GM18505 (cell line): ENCODE measurements around the gene GDE1.
"Not testable (repeated sequence)": the region's sequence is repeated elsewhere in the genome, so short reads cannot be mapped to it uniquely, and the experiment has no call there.

Experiments
- ATAC-seq: cut with Tn5 transposase; IDR thresholded peaks from one replicate; pipeline ENCODE4 v1.9.1; 2021; ENCODE audit not compliant: unreplicated experiment
- POLR2A ChIP-seq: IDR thresholded peaks from 4 replicates; pipeline ENCODE4 v1.6.1; 2011; ENCODE audit warnings: borderline replicate concordance; ENCODE audit not compliant: insufficient read depth, insufficient read length; ENCODE audit errors: extremely low read depth

The GDE1 gene, protein sequence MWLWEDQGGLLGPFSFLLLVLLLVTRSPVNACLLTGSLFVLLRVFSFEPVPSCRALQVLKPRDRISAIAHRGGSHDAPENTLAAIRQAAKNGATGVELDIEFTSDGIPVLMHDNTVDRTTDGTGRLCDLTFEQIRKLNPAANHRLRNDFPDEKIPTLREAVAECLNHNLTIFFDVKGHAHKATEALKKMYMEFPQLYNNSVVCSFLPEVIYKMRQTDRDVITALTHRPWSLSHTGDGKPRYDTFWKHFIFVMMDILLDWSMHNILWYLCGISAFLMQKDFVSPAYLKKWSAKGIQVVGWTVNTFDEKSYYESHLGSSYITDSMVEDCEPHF

GRCh38 chr16:19521471-19522396 lies at the start of gene GDE1:
Gene GDE1, minus strand, starts transcription at chr16:19522098. Its CDS starts 134 bp downstream, at chr16:19521964.
- TF ChIP-seq POLR2A, result peak; percentile 90
- peak; percentile 64 for ATAC-seq

DNA sequence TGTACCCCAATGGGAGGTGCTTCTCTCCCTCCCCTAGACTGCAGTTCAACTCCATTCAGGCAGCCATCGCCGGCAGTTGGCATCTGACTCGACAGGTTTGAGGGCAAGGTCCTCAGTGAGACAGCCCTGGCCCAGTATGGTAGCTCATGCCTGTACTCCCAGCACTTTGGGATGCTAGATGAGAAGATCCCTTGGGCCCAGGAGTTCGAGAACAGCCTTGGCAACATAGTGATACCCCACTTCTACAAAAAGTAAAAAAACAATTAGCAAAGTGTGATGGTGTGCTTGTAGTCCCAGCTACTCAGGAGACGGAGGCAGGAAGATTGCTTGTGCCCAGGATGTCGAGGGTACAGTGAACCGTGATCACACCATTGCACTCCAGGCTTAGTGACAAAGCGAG lies 45.7 kb upstream of the GDE1 start:
- ATAC-seq, result no peak
- TF ChIP-seq POLR2A, result no peak

GRCh38 chr16:19566362-19566761 lies 44.5 kb upstream of the GDE1 start:
- TF ChIP-seq POLR2A, result no peak
- ATAC-seq, result no peak

GRCh38 chr16:19563377-19563776 lies 41.5 kb upstream of the GDE1 start:
- no peak for TF ChIP-seq POLR2A
- no peak for ATAC-seq

- no peak for ATAC-seq
- no peak for TF ChIP-seq POLR2A
Observed at GRCh38 chr16:19560078-19560477, 38.2 kb upstream of the GDE1 start.

- ATAC-seq, result no peak
Observed at GRCh38 chr16:19559242-19559910, 37.5 kb upstream of the GDE1 start.

DNA sequence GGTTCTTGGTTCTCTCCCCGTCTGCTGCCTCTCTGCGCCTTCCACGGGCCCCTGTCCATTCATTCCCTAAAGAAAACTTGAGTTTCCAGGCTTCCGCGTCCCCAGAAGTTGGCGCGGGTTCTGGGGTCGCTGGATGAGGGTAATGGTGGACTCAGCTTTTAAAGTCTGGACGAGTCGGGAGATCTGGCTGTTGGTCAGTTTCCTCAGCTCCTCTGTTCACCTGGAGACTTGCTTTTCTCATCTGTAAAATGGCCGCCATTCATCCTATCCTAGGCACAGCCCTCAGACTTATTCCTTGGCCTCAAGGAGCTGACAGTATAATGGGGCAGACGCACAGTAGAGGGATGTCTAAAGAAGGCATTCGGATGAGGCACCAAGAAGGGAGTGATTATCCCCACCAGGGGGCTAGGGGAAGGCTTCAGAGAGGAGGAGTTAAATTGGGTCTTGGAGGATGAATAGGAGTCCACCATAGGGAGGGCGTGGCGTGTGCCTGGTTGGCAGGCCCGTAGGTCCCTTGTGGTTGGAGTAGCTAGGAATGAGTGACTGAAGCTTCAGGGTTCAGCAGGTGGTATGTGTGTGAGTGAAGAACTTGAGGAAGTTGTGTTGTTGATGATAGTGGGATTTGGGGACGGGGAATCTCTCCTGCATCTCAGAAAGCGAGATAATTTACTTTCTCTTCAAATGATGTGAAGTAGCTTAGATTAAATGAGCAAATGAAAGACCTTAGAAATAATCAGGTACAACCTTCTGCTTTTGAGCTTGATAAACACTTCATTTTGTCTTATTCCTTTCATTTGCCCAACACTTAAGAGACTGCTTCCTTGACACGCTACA lies 34.3 kb upstream of the GDE1 start:
- TF ChIP-seq POLR2A, result no peak
- ATAC-seq, result no peak

More at GRCh38 chr16:19559242-19559910, 37.5 kb upstream of the GDE1 start:
- TF ChIP-seq POLR2A, result no peak

DNA sequence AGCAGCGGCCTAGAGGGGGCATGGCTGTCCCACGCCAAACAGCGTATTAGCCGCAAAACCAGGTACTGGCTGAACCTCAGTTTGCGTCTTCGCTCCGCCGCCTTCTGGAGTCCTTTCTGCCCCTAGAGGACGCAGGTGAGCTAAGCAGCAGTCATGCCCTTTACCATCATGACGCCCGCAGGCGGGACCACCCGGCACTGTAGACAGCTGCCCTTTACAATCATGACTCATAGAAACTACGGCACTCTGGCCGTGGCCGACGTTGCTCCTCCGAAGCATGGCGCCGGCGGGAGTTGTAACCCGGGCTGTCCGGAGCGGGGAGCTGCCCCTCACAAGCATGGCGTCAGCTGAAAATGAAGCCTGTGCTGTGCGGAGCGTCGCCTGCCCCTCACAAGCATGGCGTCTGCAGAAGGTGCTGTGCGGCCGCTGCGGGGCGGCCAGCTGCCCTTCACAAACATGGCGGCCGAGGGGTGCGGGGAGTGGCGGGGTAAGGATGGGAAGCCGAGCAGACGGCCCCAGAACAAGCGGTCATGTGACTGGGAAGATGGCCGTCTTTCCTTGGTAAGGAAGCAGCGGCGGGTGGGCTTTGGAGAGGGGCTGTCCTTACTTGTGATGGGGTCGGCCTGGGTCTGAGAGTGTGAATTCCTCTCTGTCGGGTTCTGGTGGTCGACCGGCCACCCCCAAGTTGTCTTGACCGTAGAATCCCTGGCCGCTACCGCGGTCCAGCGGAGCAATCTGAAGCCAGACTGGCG lies 33.5 kb upstream of the GDE1 start, which contains the start of gene VPS35L:
Gene VPS35L (plus strand): TSS at position 518 of the 752 bp plus-strand sequence. CDS start 27 bp downstream, at position 545.
- peak; percentile 93 for ATAC-seq
- TF ChIP-seq POLR2A, result peak; percentile 80

- TF ChIP-seq POLR2A, result no peak
- ATAC-seq, result no peak
Observed at GRCh38 chr16:19549673-19550072, 27.8 kb upstream of the GDE1 start.

DNA sequence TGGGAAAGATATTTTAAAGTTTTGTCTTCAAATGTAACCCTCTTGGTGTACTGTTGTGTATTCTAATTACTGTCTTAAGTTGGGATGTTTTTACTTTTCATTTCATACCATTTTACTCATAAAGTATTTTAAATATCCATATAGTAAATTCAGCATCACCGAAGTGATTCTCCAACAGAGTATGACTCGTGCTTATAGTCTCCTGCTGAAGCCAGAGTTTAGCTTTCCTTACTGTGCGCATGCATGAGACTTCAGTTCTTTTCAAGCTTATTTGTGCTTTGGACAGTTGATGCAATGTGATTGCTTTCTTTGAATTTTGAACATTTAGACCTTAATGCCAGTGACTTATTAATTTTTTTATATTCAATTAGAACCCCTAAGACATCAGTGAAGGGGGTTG lies 26.2 kb upstream of the GDE1 start:
- ATAC-seq, result no peak
- no peak for TF ChIP-seq POLR2A

GRCh38 chr16:19543278-19543996 lies 21.5 kb upstream of the GDE1 start:
- not testable (repeated sequence) for ATAC-seq
